SJCRH30 (cell line): ENCODE results near the gene KCNIP4. TPM values are rescaled to one million over a fixed set of nuclear protein-coding genes. Genes with fewer than 3 reads are reported as not detected.

Experiments used
- DNase-seq, 2 experiments: peaks; one replicate each; pipeline ENCODE4 v3.0.0-alpha.2; 2015 to 2020
- H3K27ac ChIP-seq: fragments of 250-450 bp; sonication (Bioruptor Pico); 2 replicates; pipeline ENCODE4 v1.5.1; 2020; ENCODE audit warnings: mild to moderate bottlenecking, moderate library complexity
- H3K27me3 ChIP-seq: fragments of 250-450 bp; sonication (Bioruptor Pico); 2 replicates; pipeline ENCODE4 v1.5.1; 2020; ENCODE audit warnings: mild to moderate bottlenecking, moderate library complexity
- H3K36me3 ChIP-seq: fragments of 250-450 bp; sonication (Bioruptor Pico); 2 replicates; pipeline ENCODE4 v1.5.1; 2020; ENCODE audit warnings: mild to moderate bottlenecking, moderate library complexity
- H3K4me1 ChIP-seq: fragments of 250-450 bp; sonication (Bioruptor Pico); 2 replicates; pipeline ENCODE4 v1.5.1; 2020; ENCODE audit warnings: mild to moderate bottlenecking, moderate library complexity
- H3K4me3 ChIP-seq: fragments of 250-450 bp; sonication (Bioruptor Pico); 2 replicates; pipeline ENCODE4 v1.5.1; 2020; ENCODE audit warnings: mild to moderate bottlenecking, moderate library complexity
- H3K9me3 ChIP-seq: fragments of 250-450 bp; sonication (Bioruptor Pico); replicated peaks from 2 replicates; pipeline ENCODE4 v1.5.1; 2020; ENCODE audit warnings: mild to moderate bottlenecking, moderate library complexity
- total RNA-seq: library from RNA; depleted of rRNA; stranded (reverse); fragments of >200 nt; shearing (Covaris generic); gene quantifications from 2 replicates; pipeline ENCODE4 v1.2.3, GENCODE V29; 2014

KCNIP4 gene
- total RNA-seq, 1 experiment from 2014 or later = 0.67 TPM

GRCh38 chr4:21885241-21885640 lies 63.3 kb downstream of the KCNIP4 start:
- Histone ChIP-seq H3K36me3 (no peaks in the 10 kb centered on the region), H3K9me3 (no peaks in the 10 kb centered on the region), H3K4me3 (no peak overlapping the region), H3K27me3 (no peaks in the 10 kb centered on the region), H3K27ac (no peak overlapping the region), H3K4me1 (no peaks in the 10 kb centered on the region)
- no peak for DNase-seq

GRCh38 chr4:21884615-21885014 lies 64.0 kb downstream of the KCNIP4 start:
- Histone ChIP-seq H3K36me3 (no peaks in the 10 kb centered on the region), H3K4me1 (no peaks in the 10 kb centered on the region), H3K27ac (no peak overlapping the region), H3K27me3 (no peaks in the 10 kb centered on the region), H3K9me3 (no peaks in the 10 kb centered on the region), H3K4me3 (no peak overlapping the region)
- no peak for DNase-seq

GRCh38 chr4:21882051-21882839 lies 66.3 kb downstream of the KCNIP4 start:
- Histone ChIP-seq H3K27me3 (no peaks in the 10 kb centered on the region), H3K4me3 (no peak overlapping the region), H3K9me3 (no peaks in the 10 kb centered on the region), H3K27ac (no peak overlapping the region), H3K36me3 (no peaks in the 10 kb centered on the region), H3K4me1 (no peaks in the 10 kb centered on the region)
- no peak for DNase-seq

- Histone ChIP-seq H3K27ac (no peak overlapping the region), H3K27me3 (no peaks in the 10 kb centered on the region), H3K36me3 (no peaks in the 10 kb centered on the region), H3K4me3 (no peak overlapping the region), H3K9me3 (no peaks in the 10 kb centered on the region), H3K4me1 (no peaks in the 10 kb centered on the region)
- DNase-seq = peak; percentile 23 to 26
Observed at GRCh38 chr4:21879187-21879586, 69.4 kb downstream of the KCNIP4 start.

- no peak for DNase-seq
- H3K4me3 ChIP-seq = no peak overlapping the region
- no peaks in the 10 kb centered on the region for H3K9me3 ChIP-seq
Observed at GRCh38 chr4:21876711-21877110, 71.9 kb downstream of the KCNIP4 start.

GRCh38 chr4:21873145-21873544 lies 75.4 kb downstream of the KCNIP4 start:
- no peaks in the 10 kb centered on the region for H3K36me3 ChIP-seq
- no peak overlapping the region for H3K4me3 ChIP-seq
- no peak for DNase-seq
- no peak overlapping the region for H3K27ac ChIP-seq
- H3K27me3 ChIP-seq = no peaks in the 10 kb centered on the region
- H3K9me3 ChIP-seq = no peaks in the 10 kb centered on the region
- no peaks in the 10 kb centered on the region for H3K4me1 ChIP-seq

More at GRCh38 chr4:21876711-21877110, 71.9 kb downstream of the KCNIP4 start:
- Histone ChIP-seq H3K27ac (no peak overlapping the region), H3K27me3 (no peaks in the 10 kb centered on the region), H3K36me3 (no peaks in the 10 kb centered on the region), H3K4me1 (no peaks in the 10 kb centered on the region)

- Histone ChIP-seq H3K27me3 (no peaks in the 10 kb centered on the region), H3K4me1 (no peaks in the 10 kb centered on the region), H3K9me3 (no peaks in the 10 kb centered on the region), H3K4me3 (no peak overlapping the region), H3K36me3 (no peaks in the 10 kb centered on the region), H3K27ac (no peak overlapping the region)
- no peak for DNase-seq
Observed at GRCh38 chr4:21872101-21872500, 76.5 kb downstream of the KCNIP4 start.

- Histone ChIP-seq H3K4me1 (no peaks in the 10 kb centered on the region), H3K9me3 (no peaks in the 10 kb centered on the region), H3K27ac (no peak overlapping the region), H3K36me3 (no peaks in the 10 kb centered on the region), H3K27me3 (no peaks in the 10 kb centered on the region), H3K4me3 (no peak overlapping the region)
- no peak for DNase-seq
Observed at GRCh38 chr4:21869978-21870745, 78.4 kb downstream of the KCNIP4 start.

GRCh38 chr4:21864686-21865085 lies 83.9 kb downstream of the KCNIP4 start:
- Histone ChIP-seq H3K4me1 (no peaks in the 10 kb centered on the region), H3K27ac (no peak overlapping the region), H3K27me3 (no peaks in the 10 kb centered on the region), H3K36me3 (no peaks in the 10 kb centered on the region; the same call in 1 of the 2 replicates), H3K9me3 (no peaks in the 10 kb centered on the region), H3K4me3 (no peak overlapping the region)
- DNase-seq = no peak

GRCh38 chr4:21862917-21863316 lies 85.7 kb downstream of the KCNIP4 start:
- Histone ChIP-seq H3K4me1 (no peaks in the 10 kb centered on the region), H3K36me3 (no peaks in the 10 kb centered on the region; the same call in 1 of the 2 replicates), H3K9me3 (no peaks in the 10 kb centered on the region), H3K27me3 (no peaks in the 10 kb centered on the region), H3K27ac (no peak overlapping the region), H3K4me3 (no peak overlapping the region)
- DNase-seq = no peak

- no peak overlapping the region for H3K4me3 ChIP-seq
- no peaks in the 10 kb centered on the region for H3K4me1 ChIP-seq
- no peak overlapping the region for H3K27ac ChIP-seq
- H3K27me3 ChIP-seq = no peaks in the 10 kb centered on the region
- no peaks in the 10 kb centered on the region; the same call in 1 of the 2 replicates for H3K36me3 ChIP-seq
- no peak for DNase-seq
- no peaks in the 10 kb centered on the region for H3K9me3 ChIP-seq
Observed at GRCh38 chr4:21858971-21859370, 89.6 kb downstream of the KCNIP4 start.

- no peak overlapping the region for H3K4me3 ChIP-seq
- no peaks in the 10 kb centered on the region for H3K9me3 ChIP-seq
- no peaks in the 10 kb centered on the region for H3K36me3 ChIP-seq
- no peaks in the 10 kb centered on the region for H3K27me3 ChIP-seq
- H3K27ac ChIP-seq = no peak overlapping the region
- DNase-seq = no peak
- H3K4me1 ChIP-seq = no peaks in the 10 kb centered on the region
Observed at GRCh38 chr4:21856754-21857153, 91.8 kb downstream of the KCNIP4 start.

GRCh38 chr4:21856301-21856700 lies 92.3 kb downstream of the KCNIP4 start:
- Histone ChIP-seq H3K27me3 (no peaks in the 10 kb centered on the region), H3K4me1 (no peaks in the 10 kb centered on the region), H3K36me3 (no peaks in the 10 kb centered on the region), H3K4me3 (no peak overlapping the region), H3K27ac (no peak overlapping the region), H3K9me3 (no peaks in the 10 kb centered on the region)
- no peak for DNase-seq

GRCh38 chr4:21849077-21849476 lies 99.5 kb downstream of the KCNIP4 start:
- DNase-seq = no peak
- H3K4me3 ChIP-seq = no peak overlapping the region

GRCh38 chr4:21848021-21848420 lies 100.6 kb downstream of the KCNIP4 start:
- no peaks in the 10 kb centered on the region for H3K36me3 ChIP-seq
- H3K4me1 ChIP-seq = peaks cover 6% of the 10 kb centered on the region; the same call in 1 of the 2 replicates
- H3K27me3 ChIP-seq = no peaks in the 10 kb centered on the region
- no peaks in the 10 kb centered on the region for H3K9me3 ChIP-seq
- no peak overlapping the region for H3K4me3 ChIP-seq
- DNase-seq = peak in 1 of 2 experiments; percentile 38
- no peak overlapping the region for H3K27ac ChIP-seq

More at GRCh38 chr4:21849077-21849476, 99.5 kb downstream of the KCNIP4 start:
- Histone ChIP-seq H3K36me3 (no peaks in the 10 kb centered on the region), H3K9me3 (no peaks in the 10 kb centered on the region), H3K4me1 (peaks cover 6% of the 10 kb centered on the region; the same call in 1 of the 2 replicates), H3K27me3 (no peaks in the 10 kb centered on the region), H3K27ac (no peak overlapping the region)
